Mammary epithelial cell (primary cell): ENCODE data around the gene AGPAT3.

Experiments used
- EZH2 ChIP-seq: IDR thresholded peaks from 2 replicates; pipeline ENCODE4 v1.6.1; 2012; ENCODE audit warnings: low read length, inconsistent platforms, borderline replicate concordance
- TF ChIP-seq, protein P1 (sequence below), 2 donors: IDR thresholded peaks in 1 of 2; conservative IDR thresholded peaks in 1 of 2; 2 replicates each; pipeline ENCODE4 v1.5.1; 2011 to 2012; ENCODE audit warnings: inconsistent platforms in 2 of 2, low read length in 2 of 2, mild to moderate bottlenecking in 2 of 2, control low read depth in 1 of 2, low read depth in 1 of 2; ENCODE audit not compliant: insufficient read depth in 1 of 2; ENCODE audit errors: extremely low read depth in 1 of 2

DNA sequence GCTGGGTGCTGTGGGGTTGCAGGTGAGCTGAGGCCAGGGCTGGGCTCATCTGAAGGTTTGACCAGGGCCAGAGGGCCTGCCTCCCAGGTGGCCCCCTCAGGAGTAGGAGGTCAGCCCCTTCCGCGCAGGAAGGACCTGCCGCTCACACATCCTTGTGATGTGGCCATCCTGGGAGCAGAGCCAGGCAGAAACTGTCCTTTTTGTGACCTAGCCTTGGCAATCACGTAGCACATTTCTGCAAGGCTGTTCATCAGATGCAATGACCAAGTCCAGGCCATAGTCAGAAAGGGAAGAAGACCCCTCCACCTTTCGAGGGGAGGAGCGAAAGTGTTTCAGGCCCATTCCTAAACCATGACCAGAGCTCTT, 91.6 kb downstream of the AGPAT3 start:
- TF ChIP-seq EZH2 = no peak
- TF ChIP-seq, protein P1, sequence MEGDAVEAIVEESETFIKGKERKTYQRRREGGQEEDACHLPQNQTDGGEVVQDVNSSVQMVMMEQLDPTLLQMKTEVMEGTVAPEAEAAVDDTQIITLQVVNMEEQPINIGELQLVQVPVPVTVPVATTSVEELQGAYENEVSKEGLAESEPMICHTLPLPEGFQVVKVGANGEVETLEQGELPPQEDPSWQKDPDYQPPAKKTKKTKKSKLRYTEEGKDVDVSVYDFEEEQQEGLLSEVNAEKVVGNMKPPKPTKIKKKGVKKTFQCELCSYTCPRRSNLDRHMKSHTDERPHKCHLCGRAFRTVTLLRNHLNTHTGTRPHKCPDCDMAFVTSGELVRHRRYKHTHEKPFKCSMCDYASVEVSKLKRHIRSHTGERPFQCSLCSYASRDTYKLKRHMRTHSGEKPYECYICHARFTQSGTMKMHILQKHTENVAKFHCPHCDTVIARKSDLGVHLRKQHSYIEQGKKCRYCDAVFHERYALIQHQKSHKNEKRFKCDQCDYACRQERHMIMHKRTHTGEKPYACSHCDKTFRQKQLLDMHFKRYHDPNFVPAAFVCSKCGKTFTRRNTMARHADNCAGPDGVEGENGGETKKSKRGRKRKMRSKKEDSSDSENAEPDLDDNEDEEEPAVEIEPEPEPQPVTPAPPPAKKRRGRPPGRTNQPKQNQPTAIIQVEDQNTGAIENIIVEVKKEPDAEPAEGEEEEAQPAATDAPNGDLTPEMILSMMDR (conservative IDR thresholded peaks at IDR 0.05 in 1 of 2, IDR thresholded peaks at IDR 0.05 in 1 of 2; ENCODE audit: extremely low read depth in 1 of 2, insufficient read depth in 1 of 2, low read depth in 1 of 2, low read length in 2 of 2) = no peak
